T-helper 2 cell (primary cell): ENCODE data around the gene TK2.
"Not testable (repeated sequence)": the region's sequence is repeated elsewhere in the genome, so short reads cannot be mapped to it uniquely, and the experiment has no call there.

Source experiments
- DNase-seq, 5 experiments: peaks; one replicate each; pipeline versions ENCODE4 v3.0.0 to v3.0.0-alpha.2; 2012 to 2022

Gene TK2

GRCh38 chr16:66503030-66503429 is 46.9 kb downstream of the TK2 start:
- no peak for DNase-seq

DNA sequence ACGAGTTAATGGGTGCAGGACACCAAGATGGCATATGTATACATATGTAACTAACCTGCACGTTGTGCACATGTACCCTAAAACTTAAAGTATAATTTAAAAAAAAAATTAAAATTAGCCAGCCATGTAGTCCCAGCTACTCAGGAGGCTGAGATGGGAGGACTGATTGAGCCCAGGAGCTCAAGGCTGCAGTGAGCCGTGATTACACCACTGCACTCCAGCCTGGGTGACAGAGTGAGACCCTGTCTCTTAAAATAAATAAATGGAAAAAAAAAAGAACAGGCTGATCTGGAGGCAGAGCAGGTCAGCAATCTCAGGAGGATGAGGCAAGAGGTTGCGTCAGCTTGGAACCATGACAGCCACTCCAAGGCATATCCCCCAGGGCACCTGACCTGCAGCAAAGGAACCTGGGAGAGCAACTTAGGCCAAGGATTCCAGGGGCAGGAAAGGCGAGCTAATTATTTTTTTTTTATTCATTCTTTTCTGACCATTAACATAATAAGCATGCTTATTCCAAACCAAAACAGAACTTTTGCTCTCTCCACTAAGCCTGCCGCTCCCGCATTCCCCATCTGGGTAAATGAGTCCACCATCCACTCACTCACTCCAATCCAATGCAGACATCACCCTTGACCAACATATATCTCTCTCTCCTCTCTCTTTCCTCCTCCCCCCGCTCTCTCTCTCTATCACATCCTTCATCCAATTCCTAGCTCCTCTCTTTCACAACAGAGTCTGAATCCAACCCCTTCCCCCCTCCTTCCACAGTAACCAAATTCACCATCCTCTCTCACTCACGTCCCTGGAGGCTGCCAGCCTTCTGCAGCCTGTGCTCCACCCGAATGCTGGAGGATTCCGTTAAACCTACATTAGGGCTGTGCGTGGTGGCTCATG is 47.7 kb downstream of the TK2 start:
- no peak for DNase-seq

GRCh38 chr16:66501563-66501962 is 48.4 kb downstream of the TK2 start:
- not testable (repeated sequence) for DNase-seq

DNA sequence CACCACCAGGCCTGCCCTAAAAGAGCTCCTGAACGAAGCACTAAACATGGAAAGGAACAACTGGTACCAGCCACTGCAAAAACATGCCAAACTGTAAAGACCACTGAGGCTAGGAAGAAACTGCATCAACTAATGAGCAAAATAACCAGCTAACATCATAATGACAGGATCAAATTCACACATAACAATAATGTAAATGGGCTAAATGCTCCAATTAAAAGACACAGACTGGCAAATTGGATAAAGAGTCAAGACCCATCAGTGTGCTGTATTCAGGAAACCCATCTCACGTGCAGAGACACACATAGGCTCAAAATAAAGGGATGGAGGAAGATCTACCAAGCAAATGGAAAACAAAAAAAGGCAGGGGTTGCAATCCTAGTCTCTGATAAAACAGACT is 52.0 kb downstream of the TK2 start:
- DNase-seq = not testable (repeated sequence)

- DNase-seq = not testable (repeated sequence)
Measured at GRCh38 chr16:66496226-66496625, 53.7 kb downstream of the TK2 start.

DNA sequence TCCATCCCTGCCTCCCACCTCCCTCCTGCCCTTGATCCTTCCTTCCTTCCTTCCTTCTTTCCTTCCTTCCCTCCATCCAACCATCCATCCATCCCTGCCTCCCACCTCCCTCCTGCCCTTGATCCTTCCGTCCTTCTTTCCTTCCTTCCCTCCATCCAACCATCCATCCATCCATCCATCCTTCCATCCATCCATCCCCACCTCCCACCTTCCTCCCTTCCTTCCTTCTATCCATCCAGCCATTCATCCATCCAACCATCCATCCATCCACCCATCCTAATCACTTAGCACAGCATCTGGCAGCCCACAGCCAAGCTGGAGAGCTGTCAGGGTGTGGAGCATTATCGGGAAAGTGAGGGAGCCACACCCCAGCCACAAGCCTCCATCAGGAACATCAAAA is 54.5 kb downstream of the TK2 start:
- no peak for DNase-seq

DNA sequence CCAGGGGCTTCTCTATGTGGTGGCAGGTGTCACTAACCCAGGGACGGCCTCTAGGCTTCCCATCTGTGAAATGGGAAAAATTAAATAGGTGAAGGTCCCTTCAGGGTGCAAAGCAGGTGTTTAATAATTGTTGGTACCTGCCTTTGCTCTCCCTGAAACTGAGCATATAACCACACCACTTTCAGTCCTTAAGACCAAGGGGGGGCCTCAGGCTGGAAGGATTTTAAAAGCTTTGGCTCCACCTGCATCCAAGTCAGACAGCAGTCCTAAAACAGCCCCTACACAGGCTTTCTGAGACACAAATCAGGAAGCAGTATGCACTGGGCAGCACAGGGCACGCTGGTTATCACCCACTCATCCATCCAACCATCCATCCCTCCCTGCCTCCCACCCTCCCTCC is 55.0 kb downstream of the TK2 start:
- DNase-seq = no peak

GRCh38 chr16:66493490-66494401 is 56.2 kb downstream of the TK2 start:
- DNase-seq = no peak

GRCh38 chr16:66491716-66492064 is 58.2 kb downstream of the TK2 start:
- no peak for DNase-seq

DNA sequence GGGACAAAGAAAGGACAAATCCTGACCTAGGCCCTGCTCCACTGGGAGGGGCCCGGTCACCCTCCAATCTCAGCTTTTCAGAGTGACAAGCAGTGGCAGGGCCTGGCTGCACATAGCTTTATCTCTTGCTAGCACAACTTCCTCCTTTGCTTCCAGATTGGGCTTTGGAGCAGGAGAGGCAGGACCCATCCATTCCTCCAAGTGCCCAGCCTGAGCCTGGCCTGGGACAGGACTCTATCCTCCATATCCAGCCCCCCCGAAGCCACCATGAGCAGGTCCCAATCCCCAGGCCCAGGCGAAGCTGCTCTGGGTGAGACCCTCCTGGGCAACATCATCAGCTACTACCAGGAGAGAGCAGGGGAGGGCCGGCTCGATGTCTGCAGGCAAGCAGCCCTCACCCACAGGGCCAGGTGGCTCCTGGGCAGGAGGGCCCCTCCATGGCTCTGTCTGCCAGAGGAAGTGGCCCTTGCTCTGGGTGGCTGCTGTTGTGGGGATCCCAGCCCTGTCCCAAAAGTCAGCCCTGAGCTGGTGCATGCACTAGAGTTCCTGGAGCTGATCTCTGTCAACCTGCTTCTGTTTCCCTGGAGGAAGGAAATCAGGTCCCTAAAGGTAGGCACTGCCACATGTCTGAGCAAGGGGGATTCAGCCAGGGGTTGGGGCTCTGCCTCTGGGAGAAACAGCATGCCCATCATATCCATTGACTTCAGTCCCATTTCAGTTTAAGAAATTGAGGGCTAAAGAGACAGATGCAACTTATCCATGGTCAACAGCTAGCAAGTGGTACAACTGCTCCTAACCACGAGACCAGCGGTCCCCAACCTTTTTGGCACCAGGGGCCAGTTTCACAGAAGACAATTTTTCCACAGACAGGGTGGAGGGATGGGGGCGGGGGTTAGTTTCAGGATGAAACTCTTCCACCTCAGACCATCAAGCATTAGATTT is 58.9 kb downstream of the TK2 start:
- no peak for DNase-seq

DNA sequence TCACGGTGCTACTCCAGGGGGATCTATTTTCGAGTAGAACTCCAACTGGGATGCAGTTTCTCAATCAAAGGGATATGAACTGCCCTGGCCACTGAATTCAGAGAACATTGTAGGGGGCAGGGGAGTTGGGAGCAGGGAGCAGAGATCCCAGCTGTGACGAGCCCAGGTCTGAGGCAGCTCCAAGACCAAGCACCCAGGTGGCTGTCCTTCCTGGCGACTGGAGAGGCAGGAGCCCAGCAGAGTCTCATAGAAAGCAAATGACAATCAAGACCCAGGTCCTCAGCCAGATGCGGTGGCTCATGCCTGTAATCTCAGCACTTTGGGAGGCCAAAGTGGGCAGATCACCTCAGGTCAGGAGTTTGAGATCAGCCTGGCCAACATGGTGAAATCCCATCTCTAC is 60.1 kb downstream of the TK2 start:
- no peak for DNase-seq

DNA sequence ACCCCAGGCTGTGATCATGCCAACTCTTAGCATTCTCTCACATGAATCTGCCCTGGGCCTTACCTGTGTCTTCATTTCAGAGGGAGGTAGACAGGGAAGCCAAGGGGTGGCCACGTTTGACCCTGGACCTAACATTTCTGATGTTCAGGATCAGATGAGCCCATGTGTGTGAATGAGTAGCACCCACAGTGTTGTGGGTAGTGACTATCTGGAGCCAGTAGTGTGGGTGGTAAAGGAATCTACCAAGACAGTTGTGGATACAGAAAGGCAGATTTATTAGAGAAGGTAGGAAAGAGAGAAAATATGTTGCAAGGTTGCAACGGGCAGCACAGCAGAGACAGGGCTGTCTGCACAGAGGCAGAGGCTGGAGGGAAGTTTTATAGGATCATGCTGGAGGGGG is 60.5 kb downstream of the TK2 start:
- DNase-seq = no peak

GRCh38 chr16:66488505-66488904 is 61.4 kb downstream of the TK2 start:
- DNase-seq = no peak

GRCh38 chr16:66487580-66488275 is 62.2 kb downstream of the TK2 start:
- no peak for DNase-seq

- no peak for DNase-seq
Measured at GRCh38 chr16:66486773-66487579, 62.9 kb downstream of the TK2 start.

GRCh38 chr16:66486199-66486772 is 63.6 kb downstream of the TK2 start:
- DNase-seq = no peak

DNA sequence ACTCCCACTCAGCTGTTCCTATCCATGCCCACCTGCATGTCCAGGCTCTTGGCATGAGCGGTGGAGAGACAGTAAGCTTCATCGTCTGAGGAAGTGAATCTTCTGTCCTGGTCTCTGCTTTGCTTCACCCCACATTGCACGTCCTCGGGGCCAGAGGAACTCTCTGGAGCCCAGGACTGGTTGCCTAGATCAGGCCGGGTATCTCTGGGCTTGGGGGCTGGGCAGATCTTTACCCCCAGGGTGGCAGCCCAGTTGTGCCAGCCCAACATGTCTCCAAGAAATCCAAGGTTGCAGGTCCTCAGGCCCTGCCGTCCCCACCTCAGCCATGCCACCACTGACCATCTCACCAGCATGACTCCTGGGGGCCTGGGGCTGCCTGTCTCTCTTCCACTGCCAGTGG is 64.5 kb downstream of the TK2 start:
- DNase-seq = no peak

- DNase-seq = peak in 1 of 5 experiments; percentile 45
Measured at GRCh38 chr16:66484453-66485213, 65.3 kb downstream of the TK2 start.

DNA sequence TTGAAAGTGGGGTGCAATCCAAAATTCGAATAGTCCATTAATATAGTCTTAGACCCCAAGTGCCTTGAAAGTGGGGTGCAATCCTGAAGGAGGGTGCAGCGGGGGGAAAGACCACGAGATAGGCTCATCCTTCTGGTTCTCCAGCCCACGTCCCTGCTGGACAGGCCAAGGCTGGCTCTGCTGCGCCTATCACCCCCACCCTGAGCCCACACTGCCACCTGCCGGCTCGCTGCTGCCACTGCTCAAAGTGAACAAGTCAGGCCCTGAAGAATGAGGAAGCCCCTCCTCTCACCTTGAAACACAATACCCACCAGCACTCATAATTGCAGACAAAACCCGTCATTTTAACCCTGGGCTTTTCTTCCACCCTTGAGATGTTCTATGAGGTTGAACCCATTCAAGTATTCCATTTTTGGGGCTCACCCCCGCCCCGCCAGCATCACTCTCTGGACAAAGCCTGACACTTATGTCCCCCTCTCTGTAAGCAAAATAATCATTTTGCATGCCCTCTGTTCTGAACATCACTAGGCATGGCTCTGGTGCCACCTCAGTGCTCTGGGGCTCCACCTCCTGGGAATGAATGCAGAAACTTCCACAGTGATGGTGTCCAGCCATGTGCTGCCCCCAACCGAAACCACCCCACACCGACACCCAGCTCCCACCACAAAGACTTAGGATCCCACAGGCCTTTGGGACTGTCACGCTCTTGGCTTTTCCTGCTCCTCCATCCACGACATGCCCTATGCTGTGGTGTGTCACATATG is 66.1 kb downstream of the TK2 start:
- peak; percentile 49 to 68 (median 60) for DNase-seq
